COLO668 (cell line): Measurements from ENCODE around the gene LRRC4B.
"Not testable (repeated sequence)": the region's sequence is repeated elsewhere in the genome, so short reads cannot be mapped to it uniquely, and the experiment has no call there.

ENCODE experiments used
- DNase-seq: peaks from one replicate; lab custom pipeline; 2025; ENCODE audit not compliant: unreplicated experiment; lab: John Stamatoyannopoulos, UW

LRRC4B gene

GRCh38 chr19:50531171-50531612 is 37.0 kb downstream of the LRRC4B start:
- DNase-seq, result no peak

- DNase-seq, result not testable (repeated sequence)
These were observed 40.2 kb downstream of the LRRC4B start for GRCh38 chr19:50528052-50528451.

GRCh38 chr19:50522881-50523280 is 45.4 kb downstream of the LRRC4B start:
- DNase-seq, result no peak

GRCh38 chr19:50520822-50521465 is 47.3 kb downstream of the LRRC4B start:
- DNase-seq, result no peak

- DNase-seq, result no peak
These were observed 49.1 kb downstream of the LRRC4B start for GRCh38 chr19:50519006-50519575.

- no peak for DNase-seq
These were observed 49.9 kb downstream of the LRRC4B start for GRCh38 chr19:50518091-50519005.

- DNase-seq, result no peak
These were observed 50.5 kb downstream of the LRRC4B start for GRCh38 chr19:50517704-50518075.

GRCh38 chr19:50516964-50517703 is 51.1 kb downstream of the LRRC4B start:
- DNase-seq, result no peak

- DNase-seq, result no peak
These were observed 51.8 kb downstream of the LRRC4B start for GRCh38 chr19:50516456-50516855.

GRCh38 chr19:50515168-50515561 is 53.1 kb downstream of the LRRC4B start:
- no peak for DNase-seq

- DNase-seq, result peak; percentile 17
These were observed 53.7 kb downstream of the LRRC4B start for GRCh38 chr19:50514346-50515167.

- no peak for DNase-seq
These were observed 54.4 kb downstream of the LRRC4B start, which contains the start of gene ASPDH for GRCh38 chr19:50513746-50514345. Gene ASPDH, minus strand, starts transcription at chr19:50513913. Its CDS starts 90 bp downstream, at chr19:50513823.

- no peak for DNase-seq
These were observed 55.1 kb downstream of the LRRC4B start for GRCh38 chr19:50512999-50513745.

GRCh38 chr19:50512112-50512998 is 55.9 kb downstream of the LRRC4B start:
- no peak for DNase-seq

GRCh38 chr19:50511069-50511822 is 57.0 kb downstream of the LRRC4B start, which contains the start of gene JOSD2:
Gene JOSD2, minus strand, starts transcription at chr19:50511191. Its CDS starts 760 bp downstream, at chr19:50510431.
- DNase-seq, result peak; percentile 97

- DNase-seq, result peak; percentile 84
These were observed 57.6 kb downstream of the LRRC4B start for GRCh38 chr19:50510700-50511068.

GRCh38 chr19:50510121-50510670 is 58.0 kb downstream of the LRRC4B start:
- DNase-seq, result no peak
